HG03342 (cell line): ENCODE data around the gene RPAP3.
"Not testable (repeated sequence)": the region's sequence is repeated elsewhere in the genome, so short reads cannot be mapped to it uniquely, and the experiment has no call there.

Source experiments
- ATAC-seq: cut with Tn5 transposase; IDR thresholded peaks from one replicate; pipeline ENCODE4 v1.9.1; 2021; ENCODE audit warnings: mild to moderate bottlenecking, moderate library complexity; ENCODE audit not compliant: unreplicated experiment

RPAP3 gene

DNA sequence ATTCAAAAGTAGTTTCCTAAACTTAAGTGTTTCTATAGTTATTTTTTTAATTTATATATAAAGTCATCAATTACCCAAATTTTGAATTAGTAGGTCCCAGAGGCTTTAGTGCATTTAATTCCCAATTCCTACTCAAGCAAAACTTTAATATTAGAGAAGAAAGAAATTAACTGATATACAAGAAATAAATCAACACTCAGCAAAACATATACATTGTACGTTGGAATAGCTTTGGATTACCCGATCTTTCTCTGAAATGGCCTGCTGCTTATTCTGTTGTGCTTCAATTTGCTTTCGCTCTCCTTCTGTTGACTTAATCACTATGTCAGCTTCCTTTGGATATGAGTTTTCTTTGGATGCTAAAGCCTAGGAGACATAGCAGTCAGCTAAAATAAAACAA is 18.2 kb downstream of the RPAP3 start:
- no peak for ATAC-seq

- no peak for ATAC-seq
These were observed 19.1 kb downstream of the RPAP3 start for GRCh38 chr12:47686645-47687240.

DNA sequence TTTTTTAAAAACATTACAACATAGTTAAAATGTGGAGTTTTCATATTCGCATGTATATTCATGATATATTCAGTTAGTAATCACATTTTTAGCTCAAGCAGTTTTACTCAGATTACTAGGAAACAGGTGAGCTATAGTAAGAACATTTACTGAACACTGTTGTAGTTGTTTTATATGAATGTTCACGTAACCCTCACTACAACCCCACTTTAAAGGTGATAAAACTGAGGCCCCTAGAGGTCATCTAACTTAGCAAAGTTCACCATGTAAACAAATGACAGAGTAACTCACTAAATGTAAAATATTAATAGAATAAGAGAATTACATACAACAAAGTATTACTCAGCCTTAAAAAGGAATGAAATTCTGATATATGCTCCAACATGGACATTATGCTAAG is 26.0 kb downstream of the RPAP3 start:
- no peak for ATAC-seq

GRCh38 chr12:47672068-47672467 is 33.8 kb downstream of the RPAP3 start:
- no peak for ATAC-seq

GRCh38 chr12:47667935-47668334 is 37.9 kb downstream of the RPAP3 start:
- not testable (repeated sequence) for ATAC-seq

- no peak for ATAC-seq
These were observed 53.2 kb downstream of the RPAP3 start for GRCh38 chr12:47652521-47653234.

DNA sequence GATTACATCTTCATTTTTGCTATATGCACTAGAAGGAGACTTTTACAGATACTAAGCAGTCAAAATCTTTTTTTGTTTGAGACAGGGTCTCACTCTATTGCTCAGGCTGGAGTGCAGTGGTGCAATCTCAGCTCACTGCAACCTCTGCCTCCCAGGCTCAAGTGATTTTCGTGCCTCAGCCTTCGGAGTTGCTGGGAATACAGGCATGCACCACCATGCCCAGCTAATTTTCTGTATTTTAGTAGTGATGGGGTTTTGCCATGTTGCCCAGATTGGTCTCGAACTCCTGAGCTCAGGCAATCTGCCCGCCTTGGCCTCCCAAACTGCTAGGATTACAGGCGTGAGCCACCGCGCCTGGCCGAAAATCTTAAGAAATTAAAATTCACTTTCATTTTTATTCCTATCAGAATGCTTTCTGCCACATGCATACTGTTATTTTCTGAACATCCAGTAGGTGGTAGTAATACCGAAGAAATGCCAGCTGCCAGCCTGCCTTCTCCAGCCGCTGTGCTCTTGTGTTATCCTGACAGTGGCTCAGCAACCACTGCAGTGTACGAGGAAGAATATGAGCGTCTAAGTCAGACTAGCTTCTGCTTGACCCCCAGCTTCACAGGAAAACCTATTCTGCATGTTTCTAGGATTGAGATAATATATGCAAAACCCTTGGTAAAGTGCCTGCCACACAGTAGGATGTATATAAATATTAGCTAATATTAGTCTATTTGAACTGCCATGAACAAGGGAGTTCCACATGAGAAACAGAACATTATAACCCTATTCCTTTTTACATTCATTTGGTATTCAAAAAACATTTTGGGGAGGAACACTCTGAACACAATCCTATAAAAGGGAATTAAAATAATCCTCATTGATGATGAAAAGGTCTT is 54.2 kb downstream of the RPAP3 start:
- ATAC-seq = peak; percentile 77

- peak; percentile 76 for ATAC-seq
These were observed 55.4 kb downstream of the RPAP3 start for GRCh38 chr12:47650469-47650868.

DNA sequence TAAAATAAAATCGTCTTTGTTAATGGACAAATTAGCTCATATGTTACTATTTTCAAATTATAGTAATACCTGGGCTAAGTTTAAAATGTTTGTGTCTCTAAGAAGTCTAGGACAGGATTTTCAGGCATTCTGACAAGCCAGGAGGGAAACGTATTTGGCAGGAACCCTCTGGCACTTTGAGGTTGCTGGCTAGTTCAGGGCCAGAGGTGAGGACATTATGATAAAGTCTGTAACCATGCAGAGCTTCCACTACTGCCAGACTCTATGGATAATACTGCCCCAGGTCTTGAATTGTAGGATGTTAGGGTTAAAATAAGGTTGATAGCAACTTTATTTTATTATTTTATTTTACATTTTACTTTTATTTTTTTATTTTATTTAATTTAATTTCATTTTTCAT is 56.4 kb downstream of the RPAP3 start:
- ATAC-seq = no peak

GRCh38 chr12:47648056-47648579 is 57.7 kb downstream of the RPAP3 start:
- no peak for ATAC-seq

GRCh38 chr12:47642310-47642709 is 63.5 kb downstream of the RPAP3 start:
- ATAC-seq = not testable (repeated sequence)

DNA sequence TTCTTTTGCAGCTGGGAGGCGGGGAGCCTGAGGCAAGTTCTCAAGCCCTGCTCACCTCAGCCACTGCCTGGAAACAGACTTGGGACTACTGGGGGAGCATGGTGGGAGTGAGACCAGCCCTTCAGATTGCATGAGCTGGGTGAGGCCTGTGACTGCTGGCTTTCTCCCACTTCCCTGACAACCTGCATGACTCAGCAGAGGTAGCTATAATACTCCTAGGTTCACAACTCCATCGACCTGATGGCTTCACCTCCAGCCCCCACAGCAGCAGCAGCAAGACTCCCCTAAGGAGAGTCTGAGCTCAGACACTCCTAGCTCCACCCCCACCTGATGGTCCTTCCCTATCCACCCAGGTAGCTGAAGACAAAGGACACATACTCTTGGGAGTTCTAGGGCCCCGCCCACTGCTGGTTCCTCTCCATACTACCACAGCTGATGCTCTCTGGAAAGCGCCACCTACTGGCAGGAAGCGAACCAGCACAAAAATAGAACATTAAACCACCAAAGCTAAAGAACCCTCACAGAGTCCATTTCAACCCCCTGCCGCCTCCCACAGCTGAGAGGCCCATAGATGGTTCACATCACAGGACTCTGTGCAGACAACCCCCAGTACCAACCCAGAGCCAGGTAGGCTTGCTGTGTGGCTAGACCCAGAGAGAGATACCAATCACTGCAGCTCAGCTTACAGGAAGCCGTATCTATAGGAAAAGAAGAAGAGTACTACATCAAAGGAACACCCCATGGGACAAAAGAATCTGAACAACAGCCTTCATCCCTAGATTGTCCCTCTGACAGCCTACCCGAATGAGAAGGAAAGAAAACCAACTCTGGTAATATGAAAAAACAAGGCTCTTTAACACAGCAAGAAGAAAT is 68.7 kb downstream of the RPAP3 start:
- no peak for ATAC-seq

- not testable (repeated sequence) for ATAC-seq
These were observed 70.1 kb downstream of the RPAP3 start for GRCh38 chr12:47635770-47636169.

DNA sequence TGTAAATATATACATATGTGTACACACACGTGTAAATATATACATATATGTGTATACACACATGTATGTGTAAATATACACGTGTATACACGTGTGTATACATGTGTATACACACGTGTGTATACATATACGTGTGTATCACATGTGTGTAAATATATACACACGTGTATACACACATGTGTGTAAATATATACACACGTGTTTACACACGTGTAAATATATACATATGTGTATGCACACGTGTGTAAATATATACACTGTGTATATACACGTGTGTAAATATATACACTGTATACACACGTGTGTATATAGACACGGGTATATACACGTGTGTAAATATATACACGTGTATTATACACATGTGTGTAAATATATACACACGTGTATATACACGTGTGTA is 71.7 kb downstream of the RPAP3 start:
- ATAC-seq = no peak

DNA sequence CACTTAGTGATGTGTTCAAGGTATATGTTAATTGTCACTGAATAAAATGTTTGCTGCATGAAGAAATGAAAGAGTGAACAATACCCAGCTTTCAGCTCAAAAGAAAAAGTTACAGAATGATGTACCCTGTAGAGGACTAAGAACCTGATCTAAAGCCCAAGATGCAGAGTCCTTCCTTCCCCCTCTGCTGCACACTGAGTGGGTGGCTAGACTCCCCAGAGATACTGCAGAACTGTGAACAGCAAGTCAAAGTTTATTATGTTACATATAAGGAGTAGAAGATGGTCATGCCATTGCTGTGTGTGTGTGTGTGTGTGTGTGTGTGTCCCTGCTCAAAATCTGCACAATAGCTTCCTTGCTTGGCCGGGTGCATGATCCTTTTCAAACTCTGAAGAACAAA is 83.9 kb downstream of the RPAP3 start:
- ATAC-seq = no peak

GRCh38 chr12:47617476-47617875 is 88.4 kb downstream of the RPAP3 start:
- ATAC-seq = no peak

DNA sequence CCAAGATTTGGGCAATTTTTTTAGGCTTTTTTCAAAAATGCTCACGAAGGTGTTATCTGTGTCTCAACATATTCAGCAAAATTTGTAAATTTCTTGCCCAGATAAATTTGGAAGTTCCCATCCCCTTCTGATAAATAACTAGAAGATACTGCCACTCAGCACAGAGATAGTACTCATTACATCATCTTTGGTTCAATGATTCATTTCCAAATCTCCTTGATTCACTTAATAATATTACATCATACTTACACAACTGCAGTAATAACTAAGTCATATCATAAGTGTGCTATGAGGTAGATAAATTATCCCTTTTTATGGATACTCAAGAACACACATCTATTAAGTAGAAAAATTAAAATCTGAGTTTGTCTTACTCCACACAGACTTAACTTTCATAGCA is 89.4 kb downstream of the RPAP3 start:
- ATAC-seq = no peak

DNA sequence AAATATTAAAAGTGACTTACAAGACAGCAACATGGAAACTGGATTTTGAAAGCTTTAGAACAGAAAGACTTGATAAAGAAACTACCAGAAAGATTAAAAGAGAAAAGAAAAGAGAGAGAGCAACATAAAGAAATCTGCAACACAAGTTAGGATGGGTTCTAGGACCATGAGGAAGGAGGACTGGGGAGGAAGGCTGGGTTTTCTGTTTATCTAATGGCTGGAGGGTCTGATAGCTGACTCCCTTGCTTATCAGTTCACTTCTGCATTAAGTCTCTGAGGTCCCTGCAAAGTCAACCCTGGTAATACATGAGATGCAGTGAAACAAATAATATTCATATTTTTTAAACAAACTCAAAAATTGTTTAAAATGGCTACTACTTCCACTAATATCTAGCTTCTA is 90.1 kb downstream of the RPAP3 start:
- ATAC-seq = no peak

- no peak for ATAC-seq
These were observed 91.3 kb downstream of the RPAP3 start for GRCh38 chr12:47614521-47614920.

- ATAC-seq = no peak
These were observed 92.9 kb downstream of the RPAP3 start for GRCh38 chr12:47612953-47613352.

GRCh38 chr12:47611906-47612305 is 93.9 kb downstream of the RPAP3 start:
- ATAC-seq = no peak
